ENCODE data around the gene TMEM130.
"Not testable (repeated sequence)": the region's sequence is repeated elsewhere in the genome, so short reads cannot be mapped to it uniquely, and the experiment has no call there.

The TMEM130 gene

DNA sequence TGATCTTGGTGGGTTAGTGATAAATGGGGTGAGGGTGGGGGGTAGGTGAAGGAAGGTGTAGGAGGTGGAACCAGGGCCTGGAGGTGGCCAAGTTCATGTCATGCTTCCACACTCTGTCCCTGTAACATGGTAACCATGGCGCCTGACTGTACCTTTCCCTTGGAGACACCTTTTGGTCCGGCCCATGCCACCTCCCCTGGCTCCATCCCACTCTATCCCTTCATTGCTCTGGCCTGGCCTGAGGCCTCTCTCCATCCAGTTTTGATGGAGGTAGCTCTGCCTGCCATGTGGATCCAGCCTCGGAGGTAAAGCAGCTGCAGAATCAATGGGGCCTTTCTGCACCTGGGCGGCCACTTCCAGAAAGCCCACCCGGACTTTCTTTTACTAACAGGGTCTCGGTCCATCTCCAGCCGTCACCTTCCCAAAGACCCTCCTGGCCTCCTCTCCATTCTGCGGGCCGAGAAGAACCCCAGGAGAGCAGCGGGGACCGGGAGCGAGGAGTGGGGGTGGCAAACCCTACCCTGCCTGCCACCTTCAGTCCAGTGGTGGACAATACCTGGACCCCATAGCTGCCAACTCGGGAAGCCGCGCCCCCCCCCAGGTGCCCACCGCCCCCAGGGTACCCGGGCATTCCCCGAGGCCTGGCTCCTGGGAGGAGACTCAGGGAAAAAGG lies 8.0 kb upstream of the TMEM130 start:
- peak in 2 of 56 donors; percentile 37 to 61 for DNase-seq

GRCh38 chr7:98877146-98877545 lies 7.3 kb upstream of the TMEM130 start:
- DNase-seq: no peak

DNA sequence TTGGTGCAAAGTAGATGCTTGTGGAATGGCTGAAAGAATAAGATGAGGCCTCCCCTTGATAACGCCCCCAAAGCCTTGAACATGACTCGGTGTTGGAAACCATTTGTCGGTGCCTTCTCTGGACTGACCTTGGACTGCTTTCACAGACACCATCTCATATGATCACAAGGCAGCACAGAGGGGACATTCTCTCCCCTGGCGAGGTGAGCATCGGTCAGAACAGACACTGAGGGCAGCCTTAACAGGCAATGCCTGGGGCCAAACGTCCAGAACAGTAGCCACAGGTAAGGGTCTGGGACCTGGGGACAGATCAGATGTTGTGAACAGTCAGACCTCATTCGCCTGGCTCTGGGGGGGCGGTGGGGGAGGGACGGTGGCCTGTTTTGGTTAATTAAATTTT lies 5.7 kb upstream of the TMEM130 start:
- no peak for DNase-seq

DNA sequence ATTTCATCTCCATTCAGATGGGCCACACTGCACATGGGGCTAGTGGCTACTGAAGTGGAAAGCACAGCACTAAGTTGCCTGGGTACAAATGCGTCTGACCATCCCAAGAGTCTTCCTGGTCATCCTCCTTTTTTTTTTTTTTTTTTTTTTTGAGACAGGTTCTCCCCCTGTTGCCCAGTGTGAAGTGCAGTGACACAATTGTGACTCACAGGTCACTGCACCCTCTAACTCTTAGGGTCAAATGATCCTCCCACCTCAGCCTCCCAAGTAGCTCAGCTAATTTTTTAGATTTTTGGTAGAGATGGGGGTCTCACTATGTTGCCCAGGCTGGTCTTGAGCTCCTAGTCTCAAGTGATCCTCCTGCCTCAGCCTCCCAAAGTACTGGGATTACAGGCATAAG lies 5.1 kb upstream of the TMEM130 start:
- no peak for DNase-seq

DNA sequence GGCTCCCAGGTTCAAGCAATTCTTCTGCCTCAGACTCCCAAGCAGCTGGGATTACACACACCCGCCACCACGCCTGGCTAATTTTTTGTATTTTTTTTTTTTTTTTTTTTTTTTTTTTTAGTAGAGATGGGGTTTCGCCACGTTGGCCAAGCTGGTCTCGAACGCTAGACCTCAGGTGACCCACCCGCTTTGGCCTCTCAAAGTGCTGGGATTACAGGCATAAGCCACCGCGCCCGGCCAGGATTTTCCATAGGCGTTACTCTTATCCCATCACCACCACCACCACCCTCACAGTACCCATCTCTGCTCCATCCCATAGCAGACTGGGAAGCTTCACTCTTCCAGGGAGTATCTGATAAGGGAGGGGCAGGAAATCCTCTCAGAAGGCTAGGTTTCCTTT lies 3.8 kb upstream of the TMEM130 start:
- DNase-seq: not testable (repeated sequence)

- no peak for DNase-seq
Measured at GRCh38 chr7:98872328-98872924, 2.6 kb upstream of the TMEM130 start.

DNA sequence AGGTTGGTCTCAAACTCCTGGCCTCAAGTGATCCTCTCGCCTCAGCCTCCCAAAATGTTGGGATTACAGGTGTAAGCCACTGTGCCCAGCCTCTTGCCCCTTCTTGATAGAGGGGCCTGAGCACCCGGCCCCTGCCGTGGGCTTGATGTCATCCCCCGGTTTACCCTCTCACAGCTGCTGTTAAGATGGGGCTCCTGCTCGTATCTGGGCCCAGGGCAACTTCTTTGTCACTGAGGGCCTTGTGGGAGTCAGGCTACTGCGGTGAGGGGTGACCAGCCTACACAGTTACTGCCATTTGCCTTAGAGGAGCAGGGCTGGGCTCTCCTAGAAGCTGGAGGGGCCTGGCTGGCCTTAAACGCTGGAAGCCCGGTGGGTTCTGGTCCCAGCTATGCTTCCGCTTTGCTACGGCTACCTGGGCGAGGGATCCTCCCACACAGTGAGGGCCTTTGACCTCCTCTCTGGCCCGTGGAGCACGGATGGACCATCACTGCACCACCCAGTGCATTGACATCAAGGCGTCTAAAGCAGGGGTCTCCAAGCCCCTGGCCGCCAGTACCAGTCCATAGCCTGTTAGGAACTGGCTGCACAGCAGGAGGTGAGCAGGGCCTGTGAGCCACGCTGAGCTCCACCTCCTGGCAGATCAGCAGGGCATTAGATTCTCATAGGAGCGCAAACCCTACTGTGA lies 1.1 kb upstream of the TMEM130 start:
- no peak for DNase-seq

GRCh38 chr7:98870121-98870651 lies 372 bp upstream of the TMEM130 start:
- peak in 49 of 56 donors; percentile 4 to 93 (median 70) for DNase-seq

- peak in 9 of 56 donors; percentile 18 to 50 (median 31) for DNase-seq
Measured at GRCh38 chr7:98869027-98869596, 702 bp downstream of the TMEM130 start.

DNA sequence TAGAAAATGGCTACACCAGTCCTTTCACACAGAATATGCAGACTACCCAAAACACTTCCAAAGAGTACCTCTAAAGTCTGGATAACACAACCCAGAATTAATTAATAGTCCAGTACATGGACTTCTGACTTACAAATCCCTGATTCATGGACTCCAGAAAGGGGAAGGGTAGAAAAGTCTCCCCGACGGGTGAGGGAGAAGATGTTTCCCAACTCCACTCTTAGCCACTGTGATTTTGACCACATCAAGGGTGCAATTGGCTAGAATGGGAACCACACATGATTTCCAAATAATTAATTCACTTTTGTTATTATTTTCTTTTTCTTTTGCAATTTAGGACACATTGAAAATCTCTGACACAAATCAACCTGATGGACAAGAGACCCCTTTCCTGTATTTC lies 1.4 kb downstream of the TMEM130 start:
- DNase-seq: no peak

GRCh38 chr7:98866765-98867164 lies 3.0 kb downstream of the TMEM130 start:
- no peak for DNase-seq

DNA sequence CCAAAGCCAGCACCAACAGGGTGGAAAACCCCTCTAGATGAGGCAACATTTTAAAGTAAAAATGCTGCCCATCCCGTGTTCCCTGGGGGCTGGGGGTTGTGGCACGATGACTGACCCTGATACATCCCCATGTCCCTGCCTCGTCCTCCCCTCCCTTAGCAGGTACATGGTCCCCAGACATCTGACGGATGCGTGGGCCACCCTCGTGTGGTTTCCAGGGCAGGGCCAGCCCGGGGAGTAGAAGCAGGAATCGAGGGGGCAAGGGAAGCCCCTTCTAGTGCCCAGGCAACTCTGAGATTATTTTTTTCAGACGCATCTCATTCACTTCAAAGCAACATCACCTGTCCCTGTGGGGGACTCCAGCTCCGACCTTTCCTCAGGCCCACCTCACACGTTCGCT lies 3.5 kb downstream of the TMEM130 start:
- DNase-seq: no peak

DNA sequence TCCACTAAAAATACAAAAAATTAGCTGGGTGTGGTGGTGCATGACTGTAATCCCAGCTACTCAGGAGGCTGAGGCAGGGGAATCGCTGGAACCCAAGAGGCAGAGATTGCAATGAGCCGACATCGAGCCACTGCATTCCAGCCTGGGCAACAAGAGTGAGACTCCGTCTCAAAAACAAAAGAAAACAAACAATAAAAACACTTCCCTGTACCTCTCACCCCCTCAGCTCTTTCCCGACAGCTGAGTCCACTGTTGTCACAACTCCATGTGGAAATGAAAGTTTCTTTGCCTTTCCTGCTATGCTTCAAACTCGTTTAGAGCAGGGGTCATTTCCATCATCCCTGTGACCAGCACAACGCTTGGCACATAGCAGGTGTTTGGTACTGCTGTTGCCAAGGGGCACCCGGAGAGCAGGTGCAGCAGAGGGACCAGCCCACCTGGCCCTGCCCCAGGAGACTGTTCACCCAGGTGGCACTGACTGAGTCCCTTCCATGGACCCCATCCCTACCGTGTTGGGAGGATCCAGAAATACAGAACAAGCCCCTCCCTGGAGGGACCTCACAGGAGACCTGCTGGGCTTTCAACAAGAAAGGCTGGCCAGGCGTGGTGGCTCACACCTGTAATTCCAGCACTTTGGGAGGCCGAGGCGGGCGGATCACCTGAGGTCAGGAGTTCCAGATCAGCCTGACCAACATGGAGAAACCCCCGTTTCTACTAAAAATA lies 4.9 kb downstream of the TMEM130 start:
- no peak for DNase-seq

DNA sequence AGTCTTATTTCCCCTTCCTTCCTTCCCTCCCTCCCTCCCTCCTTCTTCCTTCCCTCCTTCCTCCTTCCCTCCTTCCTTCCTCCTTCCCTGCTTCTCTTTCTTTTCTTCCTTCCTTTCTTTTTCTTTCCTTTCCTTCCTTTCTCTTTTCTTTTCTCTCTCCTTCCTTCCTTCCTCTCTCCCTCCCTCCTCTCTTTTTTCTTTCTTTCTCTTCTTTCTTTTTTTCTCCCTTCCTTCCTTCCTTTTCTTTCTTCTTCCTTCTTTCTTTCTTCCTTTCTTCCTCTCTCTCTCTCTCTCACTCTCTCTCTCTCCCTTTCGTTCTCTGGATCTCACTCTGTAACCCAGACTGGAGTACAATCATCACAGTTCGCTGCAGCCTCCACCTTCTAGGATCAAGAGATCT lies 6.2 kb downstream of the TMEM130 start:
- no peak for DNase-seq

- DNase-seq: no peak
Measured at GRCh38 chr7:98862716-98863420, 6.9 kb downstream of the TMEM130 start.

GRCh38 chr7:98862203-98862602 lies 7.6 kb downstream of the TMEM130 start:
- no peak for DNase-seq

DNA sequence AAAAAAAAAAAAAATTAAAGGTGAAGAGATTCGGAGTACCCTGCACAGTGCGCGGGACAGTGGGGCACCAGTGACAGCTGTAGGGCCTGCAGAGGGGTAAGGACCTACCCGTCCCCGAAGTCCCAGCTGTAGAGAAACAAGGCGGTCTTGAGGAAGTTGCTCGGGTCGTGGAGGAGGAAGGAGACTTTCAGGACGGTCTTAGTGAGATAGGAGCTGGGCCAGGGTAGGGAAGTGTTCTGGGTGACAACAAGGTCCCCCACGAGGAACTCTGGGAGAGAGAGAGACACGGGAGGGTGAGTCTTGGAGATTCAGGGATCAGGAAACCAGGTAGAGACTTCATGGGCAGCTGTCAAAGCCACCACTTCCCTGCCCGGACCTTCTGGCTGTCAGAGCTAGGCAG lies 9.7 kb downstream of the TMEM130 start:
- DNase-seq: no peak

GRCh38 chr7:98855610-98856422 lies 14.0 kb downstream of the TMEM130 start:
- no peak for DNase-seq

- no peak for DNase-seq
Measured at GRCh38 chr7:98852826-98853225, 17.0 kb downstream of the TMEM130 start.

GRCh38 chr7:98848918-98849317 lies 20.9 kb downstream of the TMEM130 start:
- no peak for DNase-seq

All from nucleus accumbens (tissue), 56 donors.